Measurements from ENCODE around the gene WDPCP. TPM values are rescaled to one million over a fixed set of nuclear protein-coding genes. Genes with fewer than 3 reads are reported as not detected.

WDPCP gene
- total RNA-seq, 1 experiment from 2014 or later = 7.4 TPM

- DNase-seq (ENCODE audit: low read depth, low spot score) (no peak), ATAC-seq (no peak)
- BruUV-seq (replicated peaks) = no TSS peak
- intact Hi-C loops (cut with micrococcal nuclease; ENCODE audit: unreplicated experiment) = no loop called here
- H3K9me3 ChIP-seq (ENCODE audit: control insufficient read depth, insufficient read depth, low read depth, low read length) = no peaks in the 10 kb centered on the region
- H3K27me3 ChIP-seq (ENCODE audit: control insufficient read depth, insufficient read depth, low read length) = no peaks in the 10 kb centered on the region
- no peak for TF ChIP-seq REST (IDR thresholded peaks at IDR 0.05; ENCODE audit: insufficient read depth in 1 of 2, low read depth in 2 of 2, low read length in 1 of 2)
- TF ChIP-seq CTCF (IDR thresholded peaks at IDR 0.05) = no peak
- no peak for TF ChIP-seq POLR2AphosphoS5 (IDR thresholded peaks at IDR 0.05; ENCODE audit: low read depth, low read length)
- TF ChIP-seq SIN3A (IDR thresholded peaks at IDR 0.05; ENCODE audit: borderline replicate concordance, insufficient read depth, low read depth, low read length) = no peak
- TF ChIP-seq TCF7L2 (IDR thresholded peaks at IDR 0.05; ENCODE audit: low read depth, low read length) = no peak
- H3K36me3 ChIP-seq (ENCODE audit: control insufficient read depth, insufficient read depth, low read length) = no peaks in the 10 kb centered on the region
- POLR2A ChIA-PET = no interaction called here
- H3K4me3 ChIP-seq (ENCODE audit: low read depth in 2 of 2, low read length in 2 of 2) = no peak overlapping the region
- CTCF ChIA-PET = no interaction called here
- H3K4me1 ChIP-seq (ENCODE audit: control insufficient read depth, insufficient read depth, low read length) = no peaks in the 10 kb centered on the region
- H3K27ac ChIP-seq (ENCODE audit: low read length) = no peak overlapping the region
- in situ Hi-C loops (cut with HindIII; ENCODE audit: low pct_unique_long_range_greater_than_20kb, low sequenced_read_pairs) = no loop called here
Measured at GRCh38 chr2:63494100-63494499, 94.2 kb downstream of the WDPCP start.

GRCh38 chr2:63488118-63488713, 100.1 kb downstream of the WDPCP start:
- CTCF ChIA-PET = interaction anchor here (0.6 to 1.5 kb wide), 3 partner anchors 20 to 409 kb away, joined by 3 to 5 read pairs (median 3); no protein-coding TSS in a partner anchor
- no peaks in the 10 kb centered on the region for H3K9me3 ChIP-seq (ENCODE audit: control insufficient read depth, insufficient read depth, low read depth, low read length)

More at GRCh38 chr2:63488118-63488713, 100.1 kb downstream of the WDPCP start:
- no peak for DNase-seq (ENCODE audit: low read depth, low spot score)
- POLR2A ChIA-PET = no interaction called here
- intact Hi-C loops (cut with micrococcal nuclease; ENCODE audit: unreplicated experiment) = no loop called here
- TF ChIP-seq POLR2AphosphoS5 (IDR thresholded peaks at IDR 0.05; ENCODE audit: low read depth, low read length) (no peak), TCF7L2 (IDR thresholded peaks at IDR 0.05; ENCODE audit: low read depth, low read length) (no peak), CTCF (IDR thresholded peaks at IDR 0.05) (peak; percentile 78; the same call in 1 of the 2 replicates)
- H3K4me1 ChIP-seq (ENCODE audit: control insufficient read depth, insufficient read depth, low read length) = no peaks in the 10 kb centered on the region
- no peak overlapping the region for H3K4me3 ChIP-seq (ENCODE audit: low read depth in 2 of 2, low read length in 2 of 2)
- no peak for ATAC-seq
- no TSS peak for BruUV-seq (replicated peaks)
- in situ Hi-C loops (cut with HindIII; ENCODE audit: low pct_unique_long_range_greater_than_20kb, low sequenced_read_pairs) = no loop called here
- H3K27ac ChIP-seq (ENCODE audit: low read length) = no peak overlapping the region
- no peaks in the 10 kb centered on the region for H3K36me3 ChIP-seq (ENCODE audit: control insufficient read depth, insufficient read depth, low read length)
- no peaks in the 10 kb centered on the region for H3K27me3 ChIP-seq (ENCODE audit: control insufficient read depth, insufficient read depth, low read length)
